Panc1 (cell line): Measurements from ENCODE around the gene PCK2. TPM values are rescaled to one million over a fixed set of nuclear protein-coding genes. Genes with fewer than 3 reads are reported as not detected.

Experiments used
- ATAC-seq: fragments of 200-7000 bp; cut with Tn5 transposase; 2 replicates; pipeline ENCODE4 v1.9.1; 2020; ENCODE audit warnings: mild to moderate bottlenecking, moderate library complexity
- BruUV-seq: library from RNA; stranded (reverse); fragments of 400-500 nt; replicated peaks from 2 replicates; lab custom pipeline; 2021; lab: Mats Ljungman, UMichigan
- CTCF ChIA-PET: fragments of 300-600 bp; sonication (Branson Sonifier 250); formaldehyde crosslinking; loops from one replicate; lab custom pipeline; 2022; ENCODE audit warnings: antibody characterized with exemption; lab: Charles Lee
- POLR2A ChIA-PET: fragments of 300-600 bp; sonication (Branson Sonifier 250); formaldehyde crosslinking; loops from one replicate; lab custom pipeline; 2022; ENCODE audit warnings: antibody characterized with exemption; lab: Charles Lee
- DNase-seq: peaks from one replicate; pipeline ENCODE4 v3.0.0-alpha.2; 2010; ENCODE audit warnings: low read depth, low spot score
- H3K27ac ChIP-seq: 2 replicates; pipeline ENCODE4 v1.5.1; 2011; ENCODE audit warnings: mild to moderate bottlenecking, low read length, inconsistent platforms
- H3K27me3 ChIP-seq: fragments of 200-500 bp; sonication (Bioruptor generic); 2 replicates; pipeline ENCODE4 v1.6.0; 2014; ENCODE audit warnings: low read length, inconsistent platforms; ENCODE audit not compliant: control insufficient read depth, insufficient read depth
- H3K36me3 ChIP-seq: fragments of 200-500 bp; sonication (Bioruptor generic); 2 replicates; pipeline ENCODE4 v1.5.1; 2014; ENCODE audit warnings: inconsistent platforms, mild to moderate bottlenecking, low read length, moderate library complexity; ENCODE audit not compliant: control insufficient read depth, insufficient read depth
- H3K4me1 ChIP-seq: 2 replicates; pipeline ENCODE4 v1.5.1; 2011; ENCODE audit warnings: inconsistent platforms, mild to moderate bottlenecking, low read length, moderate library complexity; ENCODE audit not compliant: control insufficient read depth, insufficient read depth
- H3K4me3 ChIP-seq, 2 experiments: 2 replicates each; pipeline ENCODE4 v1.5.1; 2011 to 2012; ENCODE audit warnings: low read depth in 2 of 2, low read length in 2 of 2, mild to moderate bottlenecking in 2 of 2, inconsistent platforms in 1 of 2, moderate library complexity in 1 of 2
- H3K9me3 ChIP-seq: fragments of 200-500 bp; sonication (Bioruptor generic); 2 replicates; pipeline ENCODE4 v1.5.1; 2014; ENCODE audit warnings: low read depth, mild to moderate bottlenecking, inconsistent platforms, low read length, moderate library complexity; ENCODE audit not compliant: control insufficient read depth, insufficient read depth
- POLR2AphosphoS5 ChIP-seq: IDR thresholded peaks from 2 replicates; pipeline ENCODE4 v1.6.1; 2012; ENCODE audit warnings: mild to moderate bottlenecking, low read depth, low read length, moderate library complexity
- SIN3A ChIP-seq: IDR thresholded peaks from 2 replicates; pipeline ENCODE4 v1.6.1; 2012; ENCODE audit warnings: low read depth, mild to moderate bottlenecking, low read length, moderate library complexity, borderline replicate concordance; ENCODE audit not compliant: insufficient read depth
- TCF7L2 ChIP-seq: IDR thresholded peaks from 2 replicates; pipeline ENCODE4 v1.6.1; 2011; ENCODE audit warnings: mild to moderate bottlenecking, low read depth, low read length, inconsistent platforms
- in situ Hi-C: cut with HindIII; loops from 2 replicates; pipeline ENCODE4 v1.10.0; 2016; ENCODE audit warnings: low sequenced_read_pairs, low pct_unique_long_range_greater_than_20kb
- intact Hi-C: fragments of 100-400 bp; cut with micrococcal nuclease; formaldehyde crosslinking; loops from one replicate; pipeline ENCODE4 v1.10.0; 2022; ENCODE audit not compliant: unreplicated experiment
- total RNA-seq: library from RNA; stranded (reverse); gene quantifications from one replicate; pipeline ENCODE4 v1.2.1, GENCODE V29; 2021; ENCODE audit not compliant: unreplicated experiment
- TF ChIP-seq, protein P1 (sequence below), 2 experiments: IDR thresholded peaks; 2 replicates each; pipeline ENCODE4 v1.6.1; 2011 to 2012; ENCODE audit warnings: low read depth in 2 of 2, control low read depth in 1 of 2, low read length in 1 of 2, mild to moderate bottlenecking in 1 of 2, moderate library complexity in 1 of 2; ENCODE audit not compliant: insufficient read depth in 1 of 2
- TF ChIP-seq, protein P2 (sequence below): fragments of 450-650 bp; IDR thresholded peaks from 2 replicates; pipeline ENCODE4 v1.5.1; 2017; ENCODE audit warnings: mild to moderate bottlenecking

PCK2 gene
- total RNA-seq, 1 experiment from 2014 or later = 24.5 TPM

DNA sequence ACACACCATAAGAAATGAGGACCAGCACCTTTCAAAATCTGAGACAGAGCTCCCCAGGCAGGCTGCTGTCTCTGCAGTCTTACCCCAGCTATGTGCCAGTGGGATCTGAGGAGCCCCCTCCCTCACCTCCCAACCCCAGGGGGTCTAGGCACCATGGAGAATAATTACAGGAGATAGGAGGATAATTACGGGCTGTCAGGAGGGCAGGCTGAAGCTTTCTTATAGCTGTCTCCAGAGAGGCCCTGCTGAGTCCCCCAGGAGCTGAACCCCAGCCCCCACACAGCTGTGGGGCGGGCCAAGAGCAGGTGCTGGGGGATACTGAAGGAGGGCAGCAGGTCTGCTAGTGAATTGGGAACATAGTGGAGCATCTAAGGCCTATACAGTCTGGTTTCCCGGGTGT lies 16.0 kb upstream of the PCK2 start:
- Histone ChIP-seq H3K36me3 (no peaks in the 10 kb centered on the region; the same call in 1 of the 2 replicates), H3K27me3 (no peaks in the 10 kb centered on the region), H3K4me1 (peaks cover 9% of the 10 kb centered on the region; the same call in 1 of the 2 replicates), H3K27ac (no peak overlapping the region), H3K9me3 (no peaks in the 10 kb centered on the region), H3K4me3 (no peak overlapping the region)
- no peak for ATAC-seq
- TF ChIP-seq POLR2AphosphoS5 = no peak
- TF ChIP-seq, protein P1, sequence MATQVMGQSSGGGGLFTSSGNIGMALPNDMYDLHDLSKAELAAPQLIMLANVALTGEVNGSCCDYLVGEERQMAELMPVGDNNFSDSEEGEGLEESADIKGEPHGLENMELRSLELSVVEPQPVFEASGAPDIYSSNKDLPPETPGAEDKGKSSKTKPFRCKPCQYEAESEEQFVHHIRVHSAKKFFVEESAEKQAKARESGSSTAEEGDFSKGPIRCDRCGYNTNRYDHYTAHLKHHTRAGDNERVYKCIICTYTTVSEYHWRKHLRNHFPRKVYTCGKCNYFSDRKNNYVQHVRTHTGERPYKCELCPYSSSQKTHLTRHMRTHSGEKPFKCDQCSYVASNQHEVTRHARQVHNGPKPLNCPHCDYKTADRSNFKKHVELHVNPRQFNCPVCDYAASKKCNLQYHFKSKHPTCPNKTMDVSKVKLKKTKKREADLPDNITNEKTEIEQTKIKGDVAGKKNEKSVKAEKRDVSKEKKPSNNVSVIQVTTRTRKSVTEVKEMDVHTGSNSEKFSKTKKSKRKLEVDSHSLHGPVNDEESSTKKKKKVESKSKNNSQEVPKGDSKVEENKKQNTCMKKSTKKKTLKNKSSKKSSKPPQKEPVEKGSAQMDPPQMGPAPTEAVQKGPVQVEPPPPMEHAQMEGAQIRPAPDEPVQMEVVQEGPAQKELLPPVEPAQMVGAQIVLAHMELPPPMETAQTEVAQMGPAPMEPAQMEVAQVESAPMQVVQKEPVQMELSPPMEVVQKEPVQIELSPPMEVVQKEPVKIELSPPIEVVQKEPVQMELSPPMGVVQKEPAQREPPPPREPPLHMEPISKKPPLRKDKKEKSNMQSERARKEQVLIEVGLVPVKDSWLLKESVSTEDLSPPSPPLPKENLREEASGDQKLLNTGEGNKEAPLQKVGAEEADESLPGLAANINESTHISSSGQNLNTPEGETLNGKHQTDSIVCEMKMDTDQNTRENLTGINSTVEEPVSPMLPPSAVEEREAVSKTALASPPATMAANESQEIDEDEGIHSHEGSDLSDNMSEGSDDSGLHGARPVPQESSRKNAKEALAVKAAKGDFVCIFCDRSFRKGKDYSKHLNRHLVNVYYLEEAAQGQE (IDR thresholded peaks at IDR 0.05; ENCODE audit: insufficient read depth in 1 of 2, low read depth in 2 of 2, low read length in 1 of 2) = no peak
- no peak for TF ChIP-seq SIN3A
- TF ChIP-seq, protein P2, sequence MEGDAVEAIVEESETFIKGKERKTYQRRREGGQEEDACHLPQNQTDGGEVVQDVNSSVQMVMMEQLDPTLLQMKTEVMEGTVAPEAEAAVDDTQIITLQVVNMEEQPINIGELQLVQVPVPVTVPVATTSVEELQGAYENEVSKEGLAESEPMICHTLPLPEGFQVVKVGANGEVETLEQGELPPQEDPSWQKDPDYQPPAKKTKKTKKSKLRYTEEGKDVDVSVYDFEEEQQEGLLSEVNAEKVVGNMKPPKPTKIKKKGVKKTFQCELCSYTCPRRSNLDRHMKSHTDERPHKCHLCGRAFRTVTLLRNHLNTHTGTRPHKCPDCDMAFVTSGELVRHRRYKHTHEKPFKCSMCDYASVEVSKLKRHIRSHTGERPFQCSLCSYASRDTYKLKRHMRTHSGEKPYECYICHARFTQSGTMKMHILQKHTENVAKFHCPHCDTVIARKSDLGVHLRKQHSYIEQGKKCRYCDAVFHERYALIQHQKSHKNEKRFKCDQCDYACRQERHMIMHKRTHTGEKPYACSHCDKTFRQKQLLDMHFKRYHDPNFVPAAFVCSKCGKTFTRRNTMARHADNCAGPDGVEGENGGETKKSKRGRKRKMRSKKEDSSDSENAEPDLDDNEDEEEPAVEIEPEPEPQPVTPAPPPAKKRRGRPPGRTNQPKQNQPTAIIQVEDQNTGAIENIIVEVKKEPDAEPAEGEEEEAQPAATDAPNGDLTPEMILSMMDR = no peak
- ChIA-PET POLR2A (no interaction called here), CTCF (no interaction called here)
- no peak for DNase-seq
- BruUV-seq = no TSS peak
- in situ Hi-C loops = no loop called here
- intact Hi-C loops = no loop called here

- ChIA-PET POLR2A (no interaction called here), CTCF (interaction anchor here (1.5 kb wide), 1 partner anchor 21 kb away, joined by 6 read pairs; no protein-coding TSS in a partner anchor)
- TF ChIP-seq, protein P2 = no peak
- no peak for TF ChIP-seq TCF7L2
- TF ChIP-seq SIN3A = no peak
- TF ChIP-seq, protein P1 (IDR thresholded peaks at IDR 0.05; ENCODE audit: insufficient read depth in 1 of 2, low read depth in 2 of 2, low read length in 1 of 2) = no peak
- TF ChIP-seq POLR2AphosphoS5 = no peak
- DNase-seq (no peak), ATAC-seq (no peak)
- Histone ChIP-seq H3K36me3 (no peaks in the 10 kb centered on the region; the same call in 1 of the 2 replicates), H3K4me1 (peaks cover 9% of the 10 kb centered on the region; the same call in 1 of the 2 replicates), H3K4me3 (no peak overlapping the region), H3K9me3 (no peaks in the 10 kb centered on the region), H3K27ac (no peak overlapping the region), H3K27me3 (no peaks in the 10 kb centered on the region)
- no TSS peak for BruUV-seq
- in situ Hi-C loops = no loop called here
- intact Hi-C loops = no loop called here
These were observed 14.5 kb upstream of the PCK2 start for GRCh38 chr14:24079491-24080141.
